SK-N-SH (cell line): ENCODE measurements around the gene CRLF1. TPM values are rescaled to one million over a fixed set of nuclear protein-coding genes. Genes with fewer than 3 reads are reported as not detected.

Experiments
- CTCF ChIA-PET: fragments of 300-600, 350-600 bp; formaldehyde crosslinking; extraction: SDS; loops from one replicate; lab custom pipeline; 2021; lab: Yijun Ruan, JAX
- POLR2A ChIA-PET: fragments of 350-600 bp; sonication (Branson Sonifier 250); formaldehyde crosslinking; extraction: SDS; loops from one replicate; lab custom pipeline; 2020; ENCODE audit warnings: antibody characterized with exemption, inconsistent platforms; lab: Yijun Ruan, JAX
- DNase-seq: peaks from one replicate; pipeline ENCODE4 v3.0.0; 2012
- H2AFZ ChIP-seq: fragments of 200-600 bp; sonication (generic); 2 replicates; pipeline ENCODE4 v1.8.1; 2016; ENCODE audit warnings: antibody characterized with exemption, mild to moderate bottlenecking, low read depth
- H3F3A ChIP-seq: fragments of 200-600 bp; sonication (generic); replicated peaks from 2 replicates; pipeline ENCODE3; 2016; ENCODE audit warnings: antibody characterized with exemption, mild to moderate bottlenecking; ENCODE audit not compliant: insufficient read depth
- H3K27ac ChIP-seq, 2 experiments: fragments of 200-500 bp in 1 of 2; fragments of 200-600 bp in 1 of 2; sonication (Bioruptor generic) in 1 of 2; sonication (generic), shearing (Covaris generic) in 1 of 2; 2 replicates each; pipeline versions ENCODE4 v1.5.1 to v1.6.1; 2014 to 2016; ENCODE audit warnings: low read depth in 2 of 2, inconsistent platforms in 1 of 2, low read length in 1 of 2, mild to moderate bottlenecking in 1 of 2, mixed read lengths in 1 of 2
- H3K27me3 ChIP-seq: fragments of 200-600 bp; sonication (generic), shearing (Covaris generic); 2 replicates; pipeline ENCODE4 v1.6.1; 2016; ENCODE audit warnings: mixed run types; ENCODE audit not compliant: insufficient read depth
- H3K36me3 ChIP-seq, 2 experiments: fragments of 200-500 bp in 1 of 2; fragments of 200-600 bp in 1 of 2; sonication (Bioruptor generic) in 1 of 2; sonication (generic) in 1 of 2; replicated peaks in 1 of 2; 2 replicates each; pipeline versions ENCODE3 to v1.5.1; 2014 to 2016; ENCODE audit warnings: low read length in 1 of 2, mild to moderate bottlenecking in 1 of 2; ENCODE audit not compliant: insufficient read depth in 2 of 2, control insufficient read depth in 1 of 2
- H3K4me1 ChIP-seq, 2 experiments: fragments of 200-500 bp in 1 of 2; fragments of 200-600 bp in 1 of 2; sonication (Bioruptor generic) in 1 of 2; sonication (generic), shearing (Covaris generic) in 1 of 2; 2 replicates each; pipeline versions ENCODE4 v1.5.1 to v1.6.1; 2014 to 2016; ENCODE audit warnings: low read depth in 1 of 2, low read length in 1 of 2, mixed run types in 1 of 2; ENCODE audit not compliant: insufficient read depth in 2 of 2, control insufficient read depth in 1 of 2
- H3K4me2 ChIP-seq: fragments of 200-600 bp; sonication (generic), shearing (Covaris generic); 2 replicates; pipeline ENCODE4 v1.6.1; 2017; ENCODE audit warnings: mixed run types
- H3K4me3 ChIP-seq, 2 experiments: fragments of 200-500 bp in 1 of 2; fragments of 200-600 bp in 1 of 2; sonication (Bioruptor generic) in 1 of 2; sonication (generic), shearing (Covaris generic) in 1 of 2; 2 replicates each; pipeline versions ENCODE4 v1.5.1 to v1.8.1; 2014 to 2016; ENCODE audit warnings: low read depth in 2 of 2, inconsistent platforms in 1 of 2, low read length in 1 of 2, mild to moderate bottlenecking in 1 of 2, mixed read lengths in 1 of 2, moderate library complexity in 1 of 2
- H3K79me2 ChIP-seq: fragments of 200-600 bp; sonication (generic); 2 replicates; pipeline ENCODE4 v1.8.1; 2017; ENCODE audit warnings: mild to moderate bottlenecking; ENCODE audit not compliant: insufficient read depth
- H3K9ac ChIP-seq: fragments of 200-600 bp; sonication (generic); 2 replicates; pipeline ENCODE4 v1.6.1; 2017; ENCODE audit warnings: mixed run types
- H3K9me2 ChIP-seq: fragments of 200-600 bp; sonication (generic); 2 replicates; pipeline ENCODE4 v1.6.1; 2017; ENCODE audit warnings: mixed run types
- H3K9me3 ChIP-seq: fragments of 200-600 bp; sonication (generic); 2 replicates; pipeline ENCODE4 v1.6.1; 2017; ENCODE audit warnings: mixed run types, mild to moderate bottlenecking, moderate library complexity
- H4K20me1 ChIP-seq: fragments of 200-600 bp; sonication (generic); 2 replicates; pipeline ENCODE4 v1.6.1; 2017; ENCODE audit warnings: mild to moderate bottlenecking, mixed run types; ENCODE audit not compliant: insufficient read depth
- CTCF ChIP-seq: fragments of 200-600 bp; sonication (generic); IDR thresholded peaks from 2 replicates; pipeline ENCODE4 v1.6.1; 2017; ENCODE audit warnings: antibody characterized with exemption, mild to moderate bottlenecking, moderate library complexity
- EP300 ChIP-seq, 2 experiments: IDR thresholded peaks; 2 replicates each; pipeline versions ENCODE4 v1.4.0 to v1.6.1; 2012; ENCODE audit warnings: borderline replicate concordance in 1 of 2, low read depth in 1 of 2, low read length in 1 of 2
- EZH2phosphoT487 ChIP-seq: fragments of 200-600 bp; sonication (generic); IDR thresholded peaks from 2 replicates; pipeline ENCODE4 v1.6.1; 2017; ENCODE audit warnings: low read depth, mixed run types, mild to moderate bottlenecking, antibody characterized with exemption, moderate library complexity, borderline replicate concordance
- FOXM1 ChIP-seq: IDR thresholded peaks from 2 replicates; pipeline ENCODE4 v1.4.0; 2012; ENCODE audit warnings: low read depth, mild to moderate bottlenecking
- GABPA ChIP-seq: IDR thresholded peaks from 2 replicates; pipeline ENCODE4 v1.4.0; 2012; ENCODE audit warnings: low read depth, mild to moderate bottlenecking
- IRF3 ChIP-seq: fragments of 150-350 bp; IDR thresholded peaks from 2 replicates; pipeline ENCODE4 v1.6.1; 2016; ENCODE audit warnings: mild to moderate bottlenecking, low read depth, low read length
- NFIC ChIP-seq: IDR thresholded peaks from 2 replicates; pipeline ENCODE4 v1.4.0; 2012; ENCODE audit warnings: borderline replicate concordance
- RCOR1 ChIP-seq: fragments of 150-350 bp; IDR thresholded peaks from 2 replicates; pipeline ENCODE4 v1.6.1; 2017; ENCODE audit warnings: antibody characterized with exemption, low read length
- SIN3A ChIP-seq: IDR thresholded peaks from 2 replicates; pipeline ENCODE4 v1.6.1; 2012; ENCODE audit warnings: low read depth, mild to moderate bottlenecking, low read length, moderate library complexity, borderline replicate concordance
- SMC3 ChIP-seq: IDR thresholded peaks from 2 replicates; pipeline ENCODE4 v1.6.1; 2012; ENCODE audit warnings: low read depth, low read length, improper control_type of control experiment
- USF1 ChIP-seq: IDR thresholded peaks from 2 replicates; pipeline ENCODE4 v1.4.0; 2012; ENCODE audit warnings: low read depth, borderline replicate concordance
- USF2 ChIP-seq: fragments of 150-350 bp; IDR thresholded peaks from 2 replicates; pipeline ENCODE4 v1.6.1; 2017; ENCODE audit warnings: antibody characterized with exemption, low read length, low read depth, borderline replicate concordance
- ZBTB33 ChIP-seq: IDR thresholded peaks from 2 replicates; pipeline ENCODE4 v1.4.0; 2012; ENCODE audit warnings: low read depth, borderline replicate concordance
- WGBS: methylation state at CpG from one replicate; pipeline ENCODE4 v1.1.6; 2017; ENCODE audit warnings: low lambda C conversion rate; 5-methylcytosine and 5-hydroxymethylcytosine counted together
- polyA plus RNA-seq, 3 experiments: library from polyadenylated mRNA; depleted of rRNA; stranded (reverse); fragments of >200 nt; gene quantifications; 2 replicates each; pipeline ENCODE4 v1.2.3, GENCODE V29; 2012

The CRLF1 gene
- polyA plus RNA-seq, 1 of the 3 experiments (the other 2 are of a cell fraction) = 0.71 TPM

GRCh38 chr19:18576383-18576782, 30.2 kb downstream of the CRLF1 start:
- POLR2A ChIA-PET = interaction anchor here (3.5 kb wide), 1 partner anchor 12 kb away, joined by 14 read pairs; the partner anchor contains the start of gene REX1BD
- H3K9me2 ChIP-seq = no peaks in the 10 kb centered on the region
- 98% methylated on average over 7 of the region's 8 CpGs for WGBS

More at GRCh38 chr19:18576383-18576782, 30.2 kb downstream of the CRLF1 start:
- Histone ChIP-seq H4K20me1 (peaks cover 33% of the 10 kb centered on the region), H3K9me3 (no peaks in the 10 kb centered on the region)
- CTCF ChIA-PET = interaction anchor here (2.5 to 3.7 kb wide), 2 partner anchors 12 to 14 kb away, joined by 14 to 22 read pairs; partner anchors contain the start of gene REX1BD
- TF ChIP-seq NFIC (no peak), EZH2phosphoT487 (no peak), ZBTB33 (no peak), SMC3 (no peak), GABPA (no peak), EP300 (IDR thresholded peaks at IDR 0.05; ENCODE audit: borderline replicate concordance in 1 of 2, low read depth in 1 of 2, low read length in 1 of 2) (no peak), USF2 (no peak), FOXM1 (no peak), CTCF (no peak), SIN3A (no peak), RCOR1 (no peak), IRF3 (no peak), USF1 (no peak)
- TF ChIP-seq, all 33 proteins: peak for 0
- Histone ChIP-seq H3K36me3 (peaks cover 34 to 38% of the 10 kb centered on the region in 2 experiments), H3F3A (peaks cover 34% of the 10 kb centered on the region), H3K4me2 (no peak overlapping the region), H3K27me3 (no peaks in the 10 kb centered on the region), H3K79me2 (peaks cover 30% of the 10 kb centered on the region), H3K4me3 (no peak overlapping the region), H3K9ac (no peak overlapping the region), H3K4me1 (peaks cover 10 to 12% of the 10 kb centered on the region in 2 experiments; a peak in 3 of 4 replicates), H3K27ac (no peak overlapping the region), H2AFZ (no peak overlapping the region)
- DNase-seq = no peak
